H1 (cell line): ENCODE data around the gene TAF11L2. TPM values are rescaled to one million over a fixed set of nuclear protein-coding genes. Genes with fewer than 3 reads are reported as not detected.
"Not testable (repeated sequence)": the region's sequence is repeated elsewhere in the genome, so short reads cannot be mapped to it uniquely, and the experiment has no call there.

Source experiments
- CTCF ChIA-PET: fragments of 300-600 bp; sonication (Branson Sonifier 250); formaldehyde crosslinking; loops from one replicate; lab custom pipeline; 2021; ENCODE audit not compliant: partially characterized antibody; lab: Charles Lee
- POLR2A ChIA-PET: fragments of 300-600 bp; sonication (Branson Sonifier 250); formaldehyde crosslinking; loops from one replicate; lab custom pipeline; 2021; ENCODE audit warnings: inconsistent platforms; ENCODE audit not compliant: partially characterized antibody; lab: Charles Lee
- DNase-seq, 2 experiments: peaks; one replicate each; pipeline versions ENCODE4 v3.0.0 to v3.0.0-alpha.2; 2010 to 2022; ENCODE audit warnings: low spot score in 2 of 2, low read depth in 1 of 2, mixed read lengths in 1 of 2
- FAIRE-seq: peaks from 2 replicates; lab custom pipeline; 2011; peaks lifted over from hg19 to GRCh38; lab: Jason Lieb, UNC
- H2AFZ ChIP-seq: 2 replicates; pipeline ENCODE4 v1.8.1; 2012; ENCODE audit warnings: low read length, inconsistent platforms
- H2AK5ac ChIP-seq: 2 replicates; pipeline ENCODE4 v1.6.1; 2013; ENCODE audit warnings: low read depth, low read length
- H2BK120ac ChIP-seq: replicated peaks from 2 replicates; pipeline ENCODE3; 2013; ENCODE audit warnings: low read depth, low read length, inconsistent platforms
- H2BK12ac ChIP-seq: 2 replicates; pipeline ENCODE4 v1.6.1; 2013; ENCODE audit warnings: low read depth, low read length
- H2BK15ac ChIP-seq: 2 replicates; pipeline ENCODE4 v1.6.1; 2013; ENCODE audit warnings: low read length
- H2BK20ac ChIP-seq: 2 replicates; pipeline ENCODE4 v1.6.1; 2013; ENCODE audit warnings: low read length
- H2BK5ac ChIP-seq: 2 replicates; pipeline ENCODE4 v1.6.1; 2013; ENCODE audit warnings: low read depth, low read length
- H3K14ac ChIP-seq: 2 replicates; pipeline ENCODE4 v1.6.1; 2013; ENCODE audit warnings: inconsistent platforms; ENCODE audit not compliant: insufficient read length
- H3K18ac ChIP-seq: 2 replicates; pipeline ENCODE4 v1.6.1; 2013; ENCODE audit warnings: low read length; ENCODE audit errors: extremely low read depth
- H3K23ac ChIP-seq: 2 replicates; pipeline ENCODE4 v1.6.1; 2013; ENCODE audit warnings: inconsistent platforms; ENCODE audit not compliant: insufficient read length
- H3K23me2 ChIP-seq: 2 replicates; pipeline ENCODE4 v1.6.1; 2013; ENCODE audit warnings: low read depth, low read length
- H3K27ac ChIP-seq: 2 replicates; pipeline ENCODE4 v1.6.1; 2011; ENCODE audit warnings: low read depth, low read length, inconsistent platforms
- H3K27me3 ChIP-seq, 4 experiments: replicated peaks in 1 of 4; 1 replicate in 1 of 4; 2 replicates in 3 of 4; pipeline versions ENCODE4 v1.6.1 to v1.8.1; 2011 to 2013; ENCODE audit warnings: low read length in 3 of 4, mild to moderate bottlenecking in 3 of 4, inconsistent platforms in 2 of 4, mixed read lengths in 2 of 4, moderate library complexity in 1 of 4; ENCODE audit not compliant: control insufficient read depth in 3 of 4, insufficient read depth in 3 of 4; ENCODE audit errors: extremely low read depth in 1 of 4
- H3K36me3 ChIP-seq, 4 experiments: 2 replicates each; pipeline versions ENCODE4 v1.6.1 to v1.8.1; 2011 to 2013; ENCODE audit warnings: mild to moderate bottlenecking in 4 of 4, low read length in 3 of 4, moderate library complexity in 2 of 4, control low read depth in 1 of 4, inconsistent platforms in 1 of 4; ENCODE audit not compliant: insufficient read depth in 4 of 4, control insufficient read depth in 2 of 4
- H3K4ac ChIP-seq: replicated peaks from 2 replicates; pipeline ENCODE3; 2013; ENCODE audit warnings: low read length, low read depth, mixed read lengths, inconsistent platforms; ENCODE audit not compliant: insufficient read length
- H3K4me1 ChIP-seq, 4 experiments: replicated peaks in 1 of 4; 1 replicate in 1 of 4; 2 replicates in 3 of 4; pipeline versions ENCODE4 v1.6.1 to v1.8.1; 2011 to 2013; ENCODE audit warnings: low read length in 3 of 4, inconsistent platforms in 2 of 4, mixed read lengths in 1 of 4; ENCODE audit not compliant: insufficient read depth in 4 of 4, control insufficient read depth in 3 of 4
- H3K4me2 ChIP-seq, 2 experiments: 2 replicates each; pipeline versions ENCODE4 v1.6.1 to v1.8.1; 2011 to 2013; ENCODE audit warnings: low read depth in 2 of 2, low read length in 2 of 2, control low read depth in 1 of 2, inconsistent platforms in 1 of 2, mild to moderate bottlenecking in 1 of 2; ENCODE audit not compliant: insufficient read depth in 1 of 2
- H3K4me3 ChIP-seq, 4 experiments: fragments of 200-600, 300-600 bp in 1 of 4; sonication (generic), shearing (Covaris generic), sonication (Bioruptor Twin) in 1 of 4; 2 replicates each; pipeline versions ENCODE4 v1.5.1 to v1.8.1; 2011 to 2016; ENCODE audit warnings: low read length in 4 of 4, low read depth in 3 of 4, control low read depth in 2 of 4, inconsistent platforms in 2 of 4, mild to moderate bottlenecking in 2 of 4, mixed read lengths in 1 of 4, moderate library complexity in 1 of 4; ENCODE audit not compliant: insufficient read depth in 2 of 4; ENCODE audit errors: extremely low read depth in 1 of 4
- H3K56ac ChIP-seq: replicated peaks from 2 replicates; pipeline ENCODE3; 2013; ENCODE audit warnings: low read depth, mild to moderate bottlenecking, mixed read lengths, low read length, inconsistent platforms; ENCODE audit not compliant: insufficient read length
- H3K79me1 ChIP-seq: 2 replicates; pipeline ENCODE4 v1.6.1; 2013; ENCODE audit warnings: low read depth, low read length, control low read depth
- H3K79me2 ChIP-seq, 2 experiments: 2 replicates each; pipeline versions ENCODE4 v1.6.1 to v1.8.1; 2012 to 2013; ENCODE audit warnings: low read length in 2 of 2, mild to moderate bottlenecking in 2 of 2, inconsistent platforms in 1 of 2; ENCODE audit not compliant: insufficient read depth in 2 of 2, control insufficient read depth in 1 of 2
- H3K9ac ChIP-seq, 4 experiments: replicated peaks in 1 of 4; 1 replicate in 1 of 4; 2 replicates in 3 of 4; pipeline versions ENCODE4 v1.6.1 to v1.8.1; 2011 to 2013; ENCODE audit warnings: low read depth in 3 of 4, low read length in 3 of 4, control low read depth in 2 of 4, mild to moderate bottlenecking in 2 of 4, moderate library complexity in 2 of 4, inconsistent platforms in 1 of 4; ENCODE audit errors: extremely low read depth in 1 of 4
- H3K9me3 ChIP-seq, 2 experiments: 2 replicates each; pipeline versions ENCODE4 v1.6.1 to v1.8.1; 2012 to 2013; ENCODE audit warnings: mild to moderate bottlenecking in 2 of 2, moderate library complexity in 2 of 2, control low read depth in 1 of 2, inconsistent platforms in 1 of 2, low read depth in 1 of 2, low read length in 1 of 2, mixed read lengths in 1 of 2; ENCODE audit not compliant: insufficient read depth in 2 of 2
- H4K20me1 ChIP-seq, 2 experiments: replicated peaks in 1 of 2; 2 replicates each; pipeline versions ENCODE3 to v1.8.1; 2011 to 2013; ENCODE audit warnings: inconsistent platforms in 2 of 2, low read length in 2 of 2, mild to moderate bottlenecking in 1 of 2; ENCODE audit not compliant: insufficient read depth in 2 of 2, control insufficient read depth in 1 of 2
- H4K5ac ChIP-seq: 2 replicates; pipeline ENCODE4 v1.6.1; 2013; ENCODE audit warnings: low read length, low read depth, mixed read lengths, inconsistent platforms; ENCODE audit not compliant: insufficient read length
- H4K8ac ChIP-seq: 2 replicates; pipeline ENCODE4 v1.8.0; 2013; ENCODE audit warnings: mild to moderate bottlenecking, moderate library complexity, low read length, inconsistent platforms; ENCODE audit not compliant: insufficient read depth; ENCODE audit errors: extremely low read depth
- H4K91ac ChIP-seq: replicated peaks from 2 replicates; pipeline ENCODE3; 2013; ENCODE audit warnings: low read length, mixed read lengths, inconsistent platforms; ENCODE audit not compliant: insufficient read length
- WGBS, 2 experiments: shearing (Covaris generic) in 1 of 2; methylation state at CpG; one replicate each; pipeline versions ENCODE4 v1.1.6 to v1.1.7; 2013 to 2015; ENCODE audit warnings: low lambda C conversion rate in 2 of 2, mixed read lengths in 2 of 2, inconsistent platforms in 1 of 2, low coverage in 1 of 2, missing lambda C conversion rate in 1 of 2; ENCODE audit not compliant: insufficient replicate concordance in 2 of 2, insufficient coverage in 1 of 2, insufficient read length in 1 of 2; ENCODE audit errors: extremely low coverage in 1 of 2, missing lambda C conversion rate in 1 of 2; 5-methylcytosine and 5-hydroxymethylcytosine counted together
- polyA plus RNA-seq, 7 experiments: library from polyadenylated mRNA; depleted of rRNA in 3 of 7; stranded (reverse) in 5 of 7; unstranded in 2 of 7; fragments of >200 nt in 5 of 7; fragments of 200-250 nt in 2 of 7; gene quantifications; 1 replicate in 5 of 7; 2 replicates in 1 of 7; 4 replicates in 1 of 7; pipeline versions ENCODE4 v1.2.1 to v1.2.3, GENCODE V29; 2011 to 2013; ENCODE audit warnings: missing spikeins in 2 of 7, mixed read lengths in 2 of 7
- total RNA-seq: library from RNA; stranded (reverse); fragmentation: NEBNext Ultra II Directional; extraction: Animal tissue kit (Norgen Biotek cat#: 25700); gene quantifications from 2 replicates; pipeline ENCODE4 v1.2.1, GENCODE V29; 2021

TAF11L2 gene
- total and polyA plus RNA-seq, 2 of the 8 experiments (the other 6 are each of a cell fraction or from before 2014, with no cell fraction given): not detected

- H2BK120ac ChIP-seq, H3K36me3 ChIP-seq, H3K56ac ChIP-seq, POLR2A ChIA-PET, H3K4me3 ChIP-seq, H3K4me1 ChIP-seq, H3K4ac ChIP-seq, H4K20me1 ChIP-seq, H4K91ac ChIP-seq, H2AFZ ChIP-seq, H2BK20ac ChIP-seq, DNase-seq, H3K4me2 ChIP-seq, CTCF ChIA-PET, H2BK15ac ChIP-seq, H2AK5ac ChIP-seq, FAIRE-seq, H4K8ac ChIP-seq, H2BK12ac ChIP-seq, H3K9me3 ChIP-seq, H3K27ac ChIP-seq, H3K79me1 ChIP-seq, H2BK5ac ChIP-seq, H3K18ac ChIP-seq, H3K9ac ChIP-seq, H4K5ac ChIP-seq, H3K14ac ChIP-seq, H3K23ac ChIP-seq, H3K79me2 ChIP-seq, H3K23me2 ChIP-seq, H3K27me3 ChIP-seq: not testable (repeated sequence)
- WGBS, 2 experiments: 96% methylated on average over 8 of the region's 14 CpGs; no CpG with 5 or more reads in 1 of the 2 experiments
These were observed 21.5 kb downstream of the TAF11L2 start for GRCh38 chr5:17519508-17519907.

GRCh38 chr5:17521501-17521900 lies 23.5 kb downstream of the TAF11L2 start, which contains the start of gene TAF11L4:
Gene TAF11L4 (plus strand): TSS chr5:17521801.
- H3K4ac ChIP-seq, H3K79me2 ChIP-seq, H2BK20ac ChIP-seq, H2BK15ac ChIP-seq, H3K23ac ChIP-seq, H3K23me2 ChIP-seq, FAIRE-seq, H3K4me2 ChIP-seq, H2AK5ac ChIP-seq, H4K8ac ChIP-seq, H3K14ac ChIP-seq, H2AFZ ChIP-seq, H2BK12ac ChIP-seq, H3K9ac ChIP-seq, H4K20me1 ChIP-seq, H3K18ac ChIP-seq, H3K79me1 ChIP-seq, H4K91ac ChIP-seq, H2BK120ac ChIP-seq, POLR2A ChIA-PET, CTCF ChIA-PET, H3K36me3 ChIP-seq, H3K56ac ChIP-seq, H3K27ac ChIP-seq, H3K9me3 ChIP-seq, DNase-seq, H3K27me3 ChIP-seq, H4K5ac ChIP-seq, H3K4me1 ChIP-seq, H3K4me3 ChIP-seq, H2BK5ac ChIP-seq: not testable (repeated sequence)
- WGBS, 2 experiments: no CpG with 5 or more reads among the region's 15 CpGs
